ENCODE measurements around the gene WIPI1.

The WIPI1 gene

GRCh38 chr17:68433911-68434508 lies 23.3 kb downstream of the WIPI1 start:
- no peak overlapping the region for H3K27ac ChIP-seq (ENCODE audit: low read length)
- H3K27me3 ChIP-seq (ENCODE audit: insufficient read depth, low read length): no peaks in the 10 kb centered on the region
- H3K4me1 ChIP-seq (ENCODE audit: insufficient read depth, low read length): peaks cover 4% of the 10 kb centered on the region; the same call in 1 of the 2 replicates
- H3K9me3 ChIP-seq (ENCODE audit: insufficient read depth, low read depth, low read length): no peaks in the 10 kb centered on the region
- peaks cover 11% of the 10 kb centered on the region; the same call in 1 of the 2 replicates for H3K36me3 ChIP-seq (ENCODE audit: insufficient read depth, low read depth, low read length)
- H3K9ac ChIP-seq (ENCODE audit: low read depth, low read length): no peak overlapping the region
- H3K4me3 ChIP-seq (ENCODE audit: low read length): no peak overlapping the region

- Histone ChIP-seq H3K4me1 (ENCODE audit: insufficient read depth, low read length) (peaks cover 4% of the 10 kb centered on the region; the same call in 1 of the 2 replicates), H3K36me3 (ENCODE audit: insufficient read depth, low read depth, low read length) (peaks cover 11% of the 10 kb centered on the region; the same call in 1 of the 2 replicates), H3K4me3 (ENCODE audit: low read length) (no peak overlapping the region), H3K9me3 (ENCODE audit: insufficient read depth, low read depth, low read length) (no peaks in the 10 kb centered on the region), H3K27ac (ENCODE audit: low read length) (no peak overlapping the region), H3K27me3 (ENCODE audit: insufficient read depth, low read length) (no peaks in the 10 kb centered on the region), H3K9ac (ENCODE audit: low read depth, low read length) (no peak overlapping the region)
Observed at GRCh38 chr17:68433211-68433610, 24.1 kb downstream of the WIPI1 start.

GRCh38 chr17:68432086-68432864 lies 25.0 kb downstream of the WIPI1 start:
- H3K9ac ChIP-seq (ENCODE audit: low read depth, low read length): no peak overlapping the region
- H3K9me3 ChIP-seq (ENCODE audit: insufficient read depth, low read depth, low read length): no peaks in the 10 kb centered on the region
- H3K4me1 ChIP-seq (ENCODE audit: insufficient read depth, low read length): peaks cover 4% of the 10 kb centered on the region; the same call in 1 of the 2 replicates
- H3K27ac ChIP-seq (ENCODE audit: low read length): no peak overlapping the region
- H3K36me3 ChIP-seq (ENCODE audit: insufficient read depth, low read depth, low read length): peaks cover 11% of the 10 kb centered on the region; the same call in 1 of the 2 replicates
- no peaks in the 10 kb centered on the region for H3K27me3 ChIP-seq (ENCODE audit: insufficient read depth, low read length)
- H3K4me3 ChIP-seq (ENCODE audit: low read length): no peak overlapping the region

GRCh38 chr17:68431661-68432071 lies 25.6 kb downstream of the WIPI1 start:
- Histone ChIP-seq H3K4me3 (ENCODE audit: low read length) (no peak overlapping the region), H3K9me3 (ENCODE audit: insufficient read depth, low read depth, low read length) (no peaks in the 10 kb centered on the region), H3K27ac (ENCODE audit: low read length) (no peak overlapping the region), H3K36me3 (ENCODE audit: insufficient read depth, low read depth, low read length) (peaks cover 11% of the 10 kb centered on the region; the same call in 1 of the 2 replicates), H3K9ac (ENCODE audit: low read depth, low read length) (no peak overlapping the region), H3K27me3 (ENCODE audit: insufficient read depth, low read length) (no peaks in the 10 kb centered on the region), H3K4me1 (ENCODE audit: insufficient read depth, low read length) (peaks cover 4% of the 10 kb centered on the region; the same call in 1 of the 2 replicates)

- H3K4me1 ChIP-seq (ENCODE audit: insufficient read depth, low read length): peaks cover 3% of the 10 kb centered on the region; the same call in 1 of the 2 replicates
- no peak overlapping the region for H3K27ac ChIP-seq (ENCODE audit: low read length)
- H3K4me3 ChIP-seq (ENCODE audit: low read length): no peak overlapping the region
- H3K9ac ChIP-seq (ENCODE audit: low read depth, low read length): no peak overlapping the region
- peaks cover 11% of the 10 kb centered on the region; the same call in 1 of the 2 replicates for H3K36me3 ChIP-seq (ENCODE audit: insufficient read depth, low read depth, low read length)
- H3K27me3 ChIP-seq (ENCODE audit: insufficient read depth, low read length): no peaks in the 10 kb centered on the region
- H3K9me3 ChIP-seq (ENCODE audit: insufficient read depth, low read depth, low read length): no peaks in the 10 kb centered on the region
Observed at GRCh38 chr17:68431045-68431608, 26.2 kb downstream of the WIPI1 start.

- Histone ChIP-seq H3K4me3 (ENCODE audit: low read length) (no peak overlapping the region), H3K36me3 (ENCODE audit: insufficient read depth, low read depth, low read length) (peaks cover 11% of the 10 kb centered on the region; the same call in 1 of the 2 replicates), H3K4me1 (ENCODE audit: insufficient read depth, low read length) (no peaks in the 10 kb centered on the region)
Observed at GRCh38 chr17:68429881-68430280, 27.4 kb downstream of the WIPI1 start.

GRCh38 chr17:68428498-68429172 lies 28.7 kb downstream of the WIPI1 start:
- H3K27ac ChIP-seq (ENCODE audit: low read length): no peak overlapping the region
- no peak overlapping the region for H3K4me3 ChIP-seq (ENCODE audit: low read length)
- H3K9ac ChIP-seq (ENCODE audit: low read depth, low read length): no peak overlapping the region
- no peaks in the 10 kb centered on the region for H3K4me1 ChIP-seq (ENCODE audit: insufficient read depth, low read length)
- no peaks in the 10 kb centered on the region for H3K27me3 ChIP-seq (ENCODE audit: insufficient read depth, low read length)
- peaks cover 11% of the 10 kb centered on the region; the same call in 1 of the 2 replicates for H3K36me3 ChIP-seq (ENCODE audit: insufficient read depth, low read depth, low read length)
- H3K9me3 ChIP-seq (ENCODE audit: insufficient read depth, low read depth, low read length): no peaks in the 10 kb centered on the region

More at GRCh38 chr17:68429881-68430280, 27.4 kb downstream of the WIPI1 start:
- Histone ChIP-seq H3K9ac (ENCODE audit: low read depth, low read length) (no peak overlapping the region), H3K9me3 (ENCODE audit: insufficient read depth, low read depth, low read length) (no peaks in the 10 kb centered on the region), H3K27ac (ENCODE audit: low read length) (no peak overlapping the region), H3K27me3 (ENCODE audit: insufficient read depth, low read length) (no peaks in the 10 kb centered on the region)

- H3K36me3 ChIP-seq (ENCODE audit: insufficient read depth, low read depth, low read length): peaks cover 6% of the 10 kb centered on the region; the same call in 1 of the 2 replicates
Observed at GRCh38 chr17:68427575-68427974, 29.7 kb downstream of the WIPI1 start.

GRCh38 chr17:68425979-68426378 lies 31.3 kb downstream of the WIPI1 start:
- Histone ChIP-seq H3K9ac (ENCODE audit: low read depth, low read length) (no peak overlapping the region), H3K4me3 (ENCODE audit: low read length) (no peak overlapping the region), H3K27me3 (ENCODE audit: insufficient read depth, low read length) (no peaks in the 10 kb centered on the region), H3K4me1 (ENCODE audit: insufficient read depth, low read length) (no peaks in the 10 kb centered on the region; the same call in 1 of the 2 replicates), H3K9me3 (ENCODE audit: insufficient read depth, low read depth, low read length) (no peaks in the 10 kb centered on the region), H3K27ac (ENCODE audit: low read length) (no peak overlapping the region), H3K36me3 (ENCODE audit: insufficient read depth, low read depth, low read length) (peaks cover 6% of the 10 kb centered on the region; the same call in 1 of the 2 replicates)

More at GRCh38 chr17:68427575-68427974, 29.7 kb downstream of the WIPI1 start:
- H3K27ac ChIP-seq (ENCODE audit: low read length): no peak overlapping the region
- no peak overlapping the region for H3K9ac ChIP-seq (ENCODE audit: low read depth, low read length)
- no peaks in the 10 kb centered on the region for H3K27me3 ChIP-seq (ENCODE audit: insufficient read depth, low read length)
- no peaks in the 10 kb centered on the region for H3K9me3 ChIP-seq (ENCODE audit: insufficient read depth, low read depth, low read length)
- no peaks in the 10 kb centered on the region for H3K4me1 ChIP-seq (ENCODE audit: insufficient read depth, low read length)
- no peak overlapping the region for H3K4me3 ChIP-seq (ENCODE audit: low read length)

- Histone ChIP-seq H3K9ac (ENCODE audit: low read depth, low read length) (no peak overlapping the region), H3K27me3 (ENCODE audit: insufficient read depth, low read length) (no peaks in the 10 kb centered on the region), H3K36me3 (ENCODE audit: insufficient read depth, low read depth, low read length) (peaks cover 9% of the 10 kb centered on the region), H3K27ac (ENCODE audit: low read length) (no peak overlapping the region), H3K9me3 (ENCODE audit: insufficient read depth, low read depth, low read length) (no peaks in the 10 kb centered on the region), H3K4me1 (ENCODE audit: insufficient read depth, low read length) (peaks cover 4% of the 10 kb centered on the region; the same call in 1 of the 2 replicates), H3K4me3 (ENCODE audit: low read length) (no peak overlapping the region)
Observed at GRCh38 chr17:68424861-68425260, 32.4 kb downstream of the WIPI1 start.

GRCh38 chr17:68424203-68424602 lies 33.1 kb downstream of the WIPI1 start:
- no peak overlapping the region for H3K4me3 ChIP-seq (ENCODE audit: low read length)
- H3K4me1 ChIP-seq (ENCODE audit: insufficient read depth, low read length): peaks cover 4% of the 10 kb centered on the region; the same call in 1 of the 2 replicates
- no peak overlapping the region for H3K9ac ChIP-seq (ENCODE audit: low read depth, low read length)
- peaks cover 8% of the 10 kb centered on the region for H3K36me3 ChIP-seq (ENCODE audit: insufficient read depth, low read depth, low read length)
- H3K9me3 ChIP-seq (ENCODE audit: insufficient read depth, low read depth, low read length): no peaks in the 10 kb centered on the region
- no peak overlapping the region for H3K27ac ChIP-seq (ENCODE audit: low read length)
- no peaks in the 10 kb centered on the region for H3K27me3 ChIP-seq (ENCODE audit: insufficient read depth, low read length)

Measured in iPS-20b (cell line).